Measurements from ENCODE around the gene RBM20.
"Not testable (repeated sequence)": the region's sequence is repeated elsewhere in the genome, so short reads cannot be mapped to it uniquely, and the experiment has no call there.

RBM20 gene

GRCh38 chr10:110721406-110722038, 77.4 kb downstream of the RBM20 start:
- intact Hi-C loops (cut with DNase I): no loop called here
- DNase-seq: peak in 16 of 42 donors; percentile 11 to 58 (median 32)

- intact Hi-C loops (cut with DNase I): no loop called here
- DNase-seq: no peak
Measured at GRCh38 chr10:110723224-110723891, 79.2 kb downstream of the RBM20 start.

- intact Hi-C loops (cut with DNase I): no loop called here
- peak in 1 of 42 donors; percentile 22 for DNase-seq
Measured at GRCh38 chr10:110724116-110724921, 80.2 kb downstream of the RBM20 start.

- DNase-seq: no peak
- intact Hi-C loops (cut with DNase I): no loop called here
Measured at GRCh38 chr10:110724937-110725336, 80.8 kb downstream of the RBM20 start.

GRCh38 chr10:110725801-110726630, 81.9 kb downstream of the RBM20 start:
- DNase-seq: peak in 1 of 42 donors; percentile 31
- intact Hi-C loops (cut with DNase I): no loop called here

GRCh38 chr10:110727785-110728184, 83.6 kb downstream of the RBM20 start:
- intact Hi-C loops (cut with DNase I); DNase-seq: not testable (repeated sequence)

GRCh38 chr10:110730345-110731050, 86.4 kb downstream of the RBM20 start:
- intact Hi-C loops (cut with DNase I): no loop called here
- DNase-seq: peak in 11 of 42 donors; percentile 15 to 65 (median 31)

GRCh38 chr10:110733218-110733952, 89.2 kb downstream of the RBM20 start:
- intact Hi-C loops (cut with DNase I): no loop called here
- peak in 30 of 42 donors; percentile 8 to 74 (median 40) for DNase-seq

GRCh38 chr10:110735620-110736027, 91.5 kb downstream of the RBM20 start:
- intact Hi-C loops (cut with DNase I): no loop called here

GRCh38 chr10:110737886-110738634, 93.9 kb downstream of the RBM20 start:
- intact Hi-C loops (cut with DNase I): no loop called here
- no peak for DNase-seq

More at GRCh38 chr10:110735620-110736027, 91.5 kb downstream of the RBM20 start:
- no peak for DNase-seq

GRCh38 chr10:110739811-110740271, 95.7 kb downstream of the RBM20 start:
- DNase-seq: no peak
- intact Hi-C loops (cut with DNase I): loop anchor here (10.0 kb wide), 1 partner anchor 155 kb away; no protein-coding TSS in a partner anchor

- intact Hi-C loops (cut with DNase I): loop anchor here (10.0 kb wide), 1 partner anchor 152 kb away; no protein-coding TSS in a partner anchor
- DNase-seq: no peak
Measured at GRCh38 chr10:110742801-110743200, 98.7 kb downstream of the RBM20 start.

- no peak for DNase-seq
- intact Hi-C loops (cut with DNase I): loop anchor here (10.0 kb wide), 1 partner anchor 150 kb away; no protein-coding TSS in a partner anchor
Measured at GRCh38 chr10:110744782-110745181, 100.6 kb downstream of the RBM20 start.

- peak; percentile 32 to 89 (median 68) for DNase-seq
- intact Hi-C loops (cut with DNase I): loop anchor here (10.0 kb wide), 1 partner anchor 148 kb away; no protein-coding TSS in a partner anchor
Measured at GRCh38 chr10:110746254-110746826, 102.2 kb downstream of the RBM20 start.

GRCh38 chr10:110746969-110747608, 103.0 kb downstream of the RBM20 start:
- intact Hi-C loops (cut with DNase I): loop anchor here (10.0 kb wide), 1 partner anchor 148 kb away; no protein-coding TSS in a partner anchor
- no peak for DNase-seq
